Fibroblast of lung (primary cell): ENCODE results near the gene GTF2F2. TPM values are rescaled to one million over a fixed set of nuclear protein-coding genes. Genes with fewer than 3 reads are reported as not detected.
A peak's percentile ranks its signal among the peaks of the same experiment; 100 is the strongest.

Source experiments
- DNase-seq, 2 donors: peaks; one replicate each; pipeline versions ENCODE4 v3.0.0 to v3.0.0-alpha.2; 2010; ENCODE audit warnings: low read depth in 2 of 2
- H2AFZ ChIP-seq: 2 replicates; pipeline ENCODE4 v1.5.1; 2012; ENCODE audit warnings: low read length, control low read depth, inconsistent platforms
- H3K27ac ChIP-seq: 2 replicates; pipeline ENCODE4 v1.5.1; 2011; ENCODE audit warnings: low read length, control low read depth; ENCODE audit not compliant: insufficient read depth
- H3K27me3 ChIP-seq: 2 replicates; pipeline ENCODE4 v1.5.1; 2011; ENCODE audit warnings: mild to moderate bottlenecking, low read length; ENCODE audit not compliant: control insufficient read depth, insufficient read depth
- H3K36me3 ChIP-seq: 2 replicates; pipeline ENCODE4 v1.5.1; 2011; ENCODE audit warnings: low read length; ENCODE audit not compliant: control insufficient read depth, insufficient read depth
- H3K4me1 ChIP-seq: 2 replicates; pipeline ENCODE4 v1.5.1; 2011; ENCODE audit warnings: low read length; ENCODE audit not compliant: control insufficient read depth, insufficient read depth; ENCODE audit errors: extremely low read depth
- H3K4me2 ChIP-seq: 2 replicates; pipeline ENCODE4 v1.5.1; 2011; ENCODE audit warnings: low read length, control low read depth; ENCODE audit not compliant: insufficient read depth; ENCODE audit errors: extremely low read depth
- H3K4me3 ChIP-seq, 4 experiments: fragments of 200-600 bp in 1 of 4; sonication (generic) in 1 of 4; replicated peaks in 1 of 4; 2 replicates each; pipeline ENCODE4 v1.5.1; 2011 to 2016; ENCODE audit warnings: low read length in 4 of 4, low read depth in 3 of 4, mild to moderate bottlenecking in 3 of 4, control low read depth in 2 of 4, inconsistent platforms in 1 of 4, mixed read lengths in 1 of 4; ENCODE audit not compliant: insufficient read depth in 1 of 4; ENCODE audit errors: control extremely low read depth in 1 of 4
- H3K79me2 ChIP-seq: 2 replicates; pipeline ENCODE4 v1.5.1; 2012; ENCODE audit warnings: mild to moderate bottlenecking, low read length, inconsistent platforms; ENCODE audit not compliant: control insufficient read depth, insufficient read depth
- H3K9ac ChIP-seq: 2 replicates; pipeline ENCODE4 v1.5.1; 2011; ENCODE audit warnings: mild to moderate bottlenecking, low read length, control low read depth; ENCODE audit not compliant: insufficient read depth
- H3K9me3 ChIP-seq: 2 replicates; pipeline ENCODE4 v1.5.1; 2012; ENCODE audit warnings: low read depth, low read length; ENCODE audit not compliant: control insufficient read depth, insufficient read depth
- H4K20me1 ChIP-seq: 2 replicates; pipeline ENCODE4 v1.5.1; 2011; ENCODE audit warnings: low read length; ENCODE audit not compliant: control insufficient read depth, insufficient read depth; ENCODE audit errors: extremely low read depth
- EZH2 ChIP-seq: IDR thresholded peaks from 2 replicates; pipeline ENCODE4 v1.5.1; 2012; ENCODE audit warnings: low read length, control low read depth, mild to moderate bottlenecking; ENCODE audit errors: missing control alignments
- polyA plus RNA-seq, 2 donors: library from polyadenylated mRNA; depleted of rRNA in 1 of 2; stranded (reverse) in 1 of 2; unstranded in 1 of 2; fragments of >200 nt; gene quantifications; 2 replicates each; pipeline ENCODE4 v1.2.1, GENCODE V29; 2011 to 2012; ENCODE audit warnings: missing spikeins in 1 of 2
- total RNA-seq: library from RNA; depleted of rRNA; stranded (reverse); fragments of >200 nt; gene quantifications from 2 replicates; pipeline ENCODE4 v1.2.1, GENCODE V29; 2014
- TF ChIP-seq, protein P1 (sequence below), 2 donors: IDR thresholded peaks in 1 of 2; conservative IDR thresholded peaks in 1 of 2; 1 replicate in 1 of 2; 2 replicates in 1 of 2; pipeline ENCODE4 v1.5.1; 2011 to 2012; ENCODE audit warnings: low read length in 2 of 2, control low read depth in 1 of 2, inconsistent platforms in 1 of 2, low read depth in 1 of 2, mild to moderate bottlenecking in 1 of 2

Gene GTF2F2
- total and polyA plus RNA-seq, 2 donors (not counting 1 experiment from before 2014, with no cell fraction given): 23.4 to 31.7 TPM

DNA sequence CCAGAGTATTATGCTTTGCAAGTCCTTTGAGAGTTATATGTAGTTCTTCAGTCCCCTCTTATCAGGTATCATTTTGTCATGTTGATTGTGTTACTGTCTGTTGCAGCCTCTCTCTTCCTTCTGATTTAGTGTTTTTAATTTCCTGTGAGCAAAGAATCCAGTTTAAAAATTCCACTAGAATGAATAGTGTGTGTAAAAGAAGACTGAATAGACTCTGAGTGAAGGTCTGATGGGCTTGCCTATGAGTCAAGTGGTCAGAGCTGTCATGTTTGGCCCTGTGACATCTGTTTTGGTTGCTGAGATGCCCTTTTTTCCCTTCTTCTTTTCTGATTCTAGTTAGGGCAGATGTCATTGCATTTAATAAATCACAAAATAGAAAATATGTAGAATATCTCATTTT lies 103.9 kb downstream of the GTF2F2 start:
- no peaks in the 10 kb centered on the region for H3K36me3 ChIP-seq
- H3K27me3 ChIP-seq: no peaks in the 10 kb centered on the region
- peak in 1 of 2 donors; percentile 54 for DNase-seq
- no peaks in the 10 kb centered on the region for H3K9me3 ChIP-seq
- TF ChIP-seq, protein P1, sequence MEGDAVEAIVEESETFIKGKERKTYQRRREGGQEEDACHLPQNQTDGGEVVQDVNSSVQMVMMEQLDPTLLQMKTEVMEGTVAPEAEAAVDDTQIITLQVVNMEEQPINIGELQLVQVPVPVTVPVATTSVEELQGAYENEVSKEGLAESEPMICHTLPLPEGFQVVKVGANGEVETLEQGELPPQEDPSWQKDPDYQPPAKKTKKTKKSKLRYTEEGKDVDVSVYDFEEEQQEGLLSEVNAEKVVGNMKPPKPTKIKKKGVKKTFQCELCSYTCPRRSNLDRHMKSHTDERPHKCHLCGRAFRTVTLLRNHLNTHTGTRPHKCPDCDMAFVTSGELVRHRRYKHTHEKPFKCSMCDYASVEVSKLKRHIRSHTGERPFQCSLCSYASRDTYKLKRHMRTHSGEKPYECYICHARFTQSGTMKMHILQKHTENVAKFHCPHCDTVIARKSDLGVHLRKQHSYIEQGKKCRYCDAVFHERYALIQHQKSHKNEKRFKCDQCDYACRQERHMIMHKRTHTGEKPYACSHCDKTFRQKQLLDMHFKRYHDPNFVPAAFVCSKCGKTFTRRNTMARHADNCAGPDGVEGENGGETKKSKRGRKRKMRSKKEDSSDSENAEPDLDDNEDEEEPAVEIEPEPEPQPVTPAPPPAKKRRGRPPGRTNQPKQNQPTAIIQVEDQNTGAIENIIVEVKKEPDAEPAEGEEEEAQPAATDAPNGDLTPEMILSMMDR (conservative IDR thresholded peaks at IDR 0.05 in 1 of 2, IDR thresholded peaks at IDR 0.05 in 1 of 2; ENCODE audit: low read depth in 1 of 2, low read length in 2 of 2): no peak
- TF ChIP-seq EZH2: no peak
- H3K4me1 ChIP-seq: peaks cover 3% of the 10 kb centered on the region
- H2AFZ ChIP-seq: no peak overlapping the region
- H3K27ac ChIP-seq: no peak overlapping the region
- no peaks in the 10 kb centered on the region for H3K79me2 ChIP-seq
- H4K20me1 ChIP-seq: no peaks in the 10 kb centered on the region
- no peak overlapping the region for H3K4me3 ChIP-seq
- no peak overlapping the region for H3K9ac ChIP-seq
- no peak overlapping the region for H3K4me2 ChIP-seq

DNA sequence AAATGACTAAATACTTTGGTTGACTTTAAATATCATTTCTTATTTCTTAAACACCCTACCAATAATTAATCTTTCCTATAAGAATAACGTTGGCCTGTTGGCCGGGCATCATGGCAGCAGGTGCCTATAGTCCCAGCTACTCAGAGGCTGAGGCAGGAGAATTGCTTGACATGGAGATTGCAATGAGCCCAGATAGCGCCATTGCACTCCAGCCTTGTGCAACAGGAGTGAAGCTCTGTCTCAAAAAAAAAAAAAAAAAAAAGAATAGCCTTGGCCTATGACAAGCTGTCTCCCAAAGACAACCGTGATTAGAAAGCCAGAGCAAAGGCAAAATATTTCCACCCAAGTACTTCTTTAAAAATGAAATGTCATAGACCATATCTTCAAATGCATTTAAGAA lies 105.1 kb downstream of the GTF2F2 start:
- Histone ChIP-seq H3K4me3 (no peak overlapping the region), H3K36me3 (no peaks in the 10 kb centered on the region), H3K9me3 (no peaks in the 10 kb centered on the region), H3K79me2 (no peaks in the 10 kb centered on the region), H2AFZ (no peak overlapping the region), H4K20me1 (no peaks in the 10 kb centered on the region), H3K4me2 (no peak overlapping the region), H3K9ac (no peak overlapping the region), H3K4me1 (peaks cover 3% of the 10 kb centered on the region), H3K27ac (no peak overlapping the region), H3K27me3 (no peaks in the 10 kb centered on the region)
- TF ChIP-seq EZH2: no peak
- TF ChIP-seq, protein P1 (conservative IDR thresholded peaks at IDR 0.05 in 1 of 2, IDR thresholded peaks at IDR 0.05 in 1 of 2; ENCODE audit: low read depth in 1 of 2, low read length in 2 of 2): no peak
- no peak for DNase-seq

DNA sequence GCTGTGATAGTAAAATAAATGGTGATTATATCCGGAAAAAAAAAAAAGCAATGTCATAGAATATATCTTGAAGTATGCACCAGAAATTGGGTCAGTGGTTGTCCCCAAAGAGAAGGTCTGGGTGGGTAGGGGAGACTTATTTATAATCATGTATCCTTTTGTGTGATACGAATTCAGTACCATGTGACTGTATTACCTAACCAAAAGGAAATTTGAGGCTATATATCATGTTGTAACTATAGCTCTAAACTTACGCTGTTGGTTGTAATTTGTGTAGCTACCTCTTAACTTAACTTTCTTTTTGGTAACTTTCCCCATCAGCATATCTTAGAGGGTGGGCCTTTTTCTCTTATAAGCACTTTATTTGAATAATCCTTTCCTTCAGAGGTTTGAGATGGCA lies 105.7 kb downstream of the GTF2F2 start:
- TF ChIP-seq, protein P1 (conservative IDR thresholded peaks at IDR 0.05 in 1 of 2, IDR thresholded peaks at IDR 0.05 in 1 of 2; ENCODE audit: low read depth in 1 of 2, low read length in 2 of 2): no peak
- TF ChIP-seq EZH2: no peak
- H3K4me2 ChIP-seq: no peak overlapping the region
- H3K27me3 ChIP-seq: no peaks in the 10 kb centered on the region
- no peaks in the 10 kb centered on the region for H3K36me3 ChIP-seq
- no peak overlapping the region for H3K27ac ChIP-seq
- no peak for DNase-seq
- H3K79me2 ChIP-seq: no peaks in the 10 kb centered on the region
- H2AFZ ChIP-seq: no peak overlapping the region
- H3K4me1 ChIP-seq: peaks cover 3% of the 10 kb centered on the region
- H3K9ac ChIP-seq: no peak overlapping the region
- H3K9me3 ChIP-seq: no peaks in the 10 kb centered on the region
- H3K4me3 ChIP-seq: no peak overlapping the region
- H4K20me1 ChIP-seq: no peaks in the 10 kb centered on the region
